HG02870 (cell line): ENCODE data around the gene VGLL2.
"Not testable (repeated sequence)": the region's sequence is repeated elsewhere in the genome, so short reads cannot be mapped to it uniquely, and the experiment has no call there.

Experiments used
- ATAC-seq: cut with Tn5 transposase; IDR thresholded peaks from one replicate; pipeline ENCODE4 v1.9.1; 2021; ENCODE audit warnings: mild to moderate bottlenecking, moderate library complexity; ENCODE audit not compliant: unreplicated experiment

VGLL2 gene, protein sequence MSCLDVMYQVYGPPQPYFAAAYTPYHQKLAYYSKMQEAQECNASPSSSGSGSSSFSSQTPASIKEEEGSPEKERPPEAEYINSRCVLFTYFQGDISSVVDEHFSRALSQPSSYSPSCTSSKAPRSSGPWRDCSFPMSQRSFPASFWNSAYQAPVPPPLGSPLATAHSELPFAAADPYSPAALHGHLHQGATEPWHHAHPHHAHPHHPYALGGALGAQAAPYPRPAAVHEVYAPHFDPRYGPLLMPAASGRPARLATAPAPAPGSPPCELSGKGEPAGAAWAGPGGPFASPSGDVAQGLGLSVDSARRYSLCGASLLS

GRCh38 chr6:117265410-117266256 lies at the start of gene VGLL2:
TSS of gene VGLL2 (plus strand) at chr6:117265558. CDS start at chr6:117265764, 206 bp downstream.
- ATAC-seq, result no peak

- ATAC-seq, result no peak
These were observed 42.5 kb upstream of the VGLL2 start for GRCh38 chr6:117222861-117223260.

DNA sequence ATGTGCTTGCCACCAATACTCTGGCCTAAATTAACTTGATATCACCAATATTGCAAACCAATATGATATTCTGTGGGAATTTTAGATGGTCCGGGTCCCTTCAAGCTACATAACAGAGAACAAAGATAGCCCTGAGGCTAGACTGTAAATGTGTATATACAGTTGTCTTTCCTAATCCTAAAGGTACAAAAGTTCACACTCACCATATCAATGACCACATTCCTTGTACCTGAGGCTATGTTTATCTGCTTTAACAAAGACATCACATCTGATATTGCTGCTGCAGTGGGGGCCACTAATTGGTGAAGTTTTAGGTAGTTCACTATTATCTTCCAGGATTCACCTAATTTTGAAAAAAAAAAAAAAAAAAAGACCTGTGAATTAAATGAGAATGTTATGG lies 38.6 kb upstream of the VGLL2 start:
- ATAC-seq, result no peak

GRCh38 chr6:117227245-117227962 lies 38.0 kb upstream of the VGLL2 start:
- no peak for ATAC-seq

DNA sequence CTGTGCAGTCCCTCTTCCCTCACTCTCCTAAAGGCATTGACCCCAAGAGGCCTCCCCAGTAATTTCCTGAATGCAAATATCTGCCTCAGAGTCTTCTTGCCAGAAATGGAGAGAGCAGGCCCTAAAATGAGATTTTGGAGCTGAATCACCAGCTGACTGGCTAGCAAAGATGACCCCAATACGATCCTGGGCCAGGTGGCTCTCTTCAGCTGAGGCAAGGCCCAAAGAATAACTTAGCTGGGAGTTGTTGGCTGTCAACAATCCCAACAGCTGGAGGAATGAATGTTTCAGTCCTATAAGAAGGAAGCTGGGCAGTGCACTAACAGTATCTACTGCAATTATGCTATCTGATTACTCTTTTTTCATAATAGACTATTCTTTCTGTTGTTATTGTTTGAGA lies 37.2 kb upstream of the VGLL2 start:
- ATAC-seq, result no peak

GRCh38 chr6:117229870-117230269 lies 35.5 kb upstream of the VGLL2 start:
- ATAC-seq, result no peak

DNA sequence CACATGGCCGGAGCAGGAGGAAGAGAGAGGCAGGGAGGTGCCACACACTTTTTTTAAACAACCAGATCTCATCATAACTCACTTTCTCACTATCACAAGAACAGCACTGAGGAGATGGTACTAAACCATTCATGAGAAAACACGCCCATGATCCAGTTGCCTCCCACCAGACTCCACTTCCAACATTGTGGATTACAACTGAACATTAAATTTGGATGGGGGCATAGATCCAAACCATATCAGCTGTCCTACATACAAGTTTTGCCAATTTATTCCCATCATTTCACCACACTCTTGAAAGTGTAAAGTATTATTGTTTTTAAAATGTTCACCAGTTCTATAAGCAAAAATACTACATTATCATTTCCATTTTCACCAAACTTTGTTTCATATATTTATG lies 33.9 kb upstream of the VGLL2 start:
- ATAC-seq, result no peak

DNA sequence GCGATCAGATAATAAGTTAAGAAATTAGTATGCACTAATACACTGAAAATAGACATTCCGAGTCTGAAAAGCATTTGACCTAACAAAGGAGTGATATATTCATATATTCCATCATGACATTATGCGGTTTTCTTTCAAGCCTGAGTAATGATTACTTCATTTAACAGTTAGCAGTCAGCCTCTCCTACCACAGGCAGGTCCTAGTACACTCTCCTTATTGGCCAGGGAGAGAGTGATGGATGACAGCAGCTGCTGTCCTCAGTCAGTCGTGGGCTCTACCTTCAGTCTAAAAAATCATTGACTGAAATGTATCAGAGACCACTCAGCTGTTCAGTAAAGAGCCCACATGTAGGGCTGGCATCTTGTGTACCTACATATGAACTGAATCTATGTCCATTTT lies 33.2 kb upstream of the VGLL2 start:
- no peak for ATAC-seq

DNA sequence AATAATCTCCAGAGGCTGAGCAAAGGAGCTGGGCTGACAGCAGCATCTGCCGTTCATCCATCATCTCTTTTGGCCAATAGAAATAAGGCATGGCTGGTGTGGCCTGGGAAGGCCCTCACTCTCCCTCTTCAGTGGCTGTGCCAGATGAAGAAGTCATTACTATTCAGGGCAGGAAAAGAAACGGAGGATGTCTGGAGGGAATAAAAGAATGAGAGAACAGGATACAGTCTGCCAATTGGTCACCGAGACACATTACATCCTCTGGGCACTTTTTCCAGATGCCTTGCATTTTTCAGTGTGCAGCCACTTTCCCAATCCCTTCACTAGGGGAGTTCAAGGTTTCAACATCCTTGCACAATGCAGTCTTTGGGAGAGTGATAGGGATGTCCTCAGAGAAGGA lies 32.2 kb upstream of the VGLL2 start:
- no peak for ATAC-seq

DNA sequence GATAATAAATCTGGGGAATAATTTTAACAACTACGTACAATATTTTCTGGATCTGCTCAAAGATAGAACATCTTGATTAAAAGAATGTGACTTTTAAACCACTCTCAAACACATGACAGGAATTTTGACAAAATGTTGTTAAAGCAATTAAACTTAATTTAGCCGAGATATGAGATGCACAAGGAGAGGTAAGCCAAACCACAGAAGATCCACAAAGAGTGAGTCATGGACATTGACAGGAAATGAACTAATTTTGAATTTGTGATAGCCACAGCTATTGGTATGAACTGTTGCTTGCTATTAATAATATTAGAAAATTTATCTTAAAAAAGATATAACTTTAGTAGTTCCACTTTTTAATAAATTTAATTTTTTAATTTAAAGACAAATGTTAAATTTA lies 27.8 kb upstream of the VGLL2 start:
- no peak for ATAC-seq

DNA sequence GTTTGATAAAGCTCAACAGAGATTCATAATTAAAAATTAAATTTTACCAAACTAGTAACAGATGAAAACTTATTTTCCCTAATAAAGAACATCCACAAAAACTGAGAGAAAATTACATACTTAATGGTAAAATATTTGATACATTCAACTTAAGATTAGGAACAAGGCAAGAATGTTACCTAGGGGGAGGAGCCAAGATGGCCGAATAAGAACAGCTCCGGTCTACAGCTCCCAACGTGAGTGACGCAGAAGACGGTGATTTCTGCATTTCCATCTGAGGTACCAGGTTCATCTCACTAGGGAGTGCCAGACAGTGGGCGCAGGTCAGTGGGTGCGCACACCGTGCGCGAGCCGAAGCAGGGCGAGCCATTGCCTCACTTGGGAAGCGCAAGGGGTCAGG lies 20.8 kb upstream of the VGLL2 start:
- not testable (repeated sequence) for ATAC-seq

GRCh38 chr6:117244979-117245378 lies 20.4 kb upstream of the VGLL2 start:
- not testable (repeated sequence) for ATAC-seq

- no peak for ATAC-seq
These were observed 11.6 kb upstream of the VGLL2 start for GRCh38 chr6:117253785-117254184.

DNA sequence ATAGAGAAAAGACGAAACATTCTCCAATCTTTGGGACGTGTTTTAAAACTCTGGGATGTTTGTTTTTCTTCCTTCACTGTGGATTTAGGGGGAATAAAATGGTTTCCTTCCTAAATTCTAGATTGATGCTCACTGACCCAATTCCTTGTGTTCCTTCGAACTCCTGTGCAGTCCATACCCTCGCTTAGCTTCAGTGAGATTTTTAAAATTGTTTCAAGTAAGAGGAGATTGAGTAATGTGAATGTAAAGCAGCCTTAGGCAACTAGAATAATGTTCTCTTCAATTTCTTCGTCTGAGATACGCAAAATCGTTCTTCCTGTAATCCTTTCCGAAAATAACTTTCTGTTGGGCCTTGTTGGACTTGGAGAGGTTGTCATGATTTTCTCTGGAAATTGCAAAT lies 2.6 kb upstream of the VGLL2 start:
- no peak for ATAC-seq

DNA sequence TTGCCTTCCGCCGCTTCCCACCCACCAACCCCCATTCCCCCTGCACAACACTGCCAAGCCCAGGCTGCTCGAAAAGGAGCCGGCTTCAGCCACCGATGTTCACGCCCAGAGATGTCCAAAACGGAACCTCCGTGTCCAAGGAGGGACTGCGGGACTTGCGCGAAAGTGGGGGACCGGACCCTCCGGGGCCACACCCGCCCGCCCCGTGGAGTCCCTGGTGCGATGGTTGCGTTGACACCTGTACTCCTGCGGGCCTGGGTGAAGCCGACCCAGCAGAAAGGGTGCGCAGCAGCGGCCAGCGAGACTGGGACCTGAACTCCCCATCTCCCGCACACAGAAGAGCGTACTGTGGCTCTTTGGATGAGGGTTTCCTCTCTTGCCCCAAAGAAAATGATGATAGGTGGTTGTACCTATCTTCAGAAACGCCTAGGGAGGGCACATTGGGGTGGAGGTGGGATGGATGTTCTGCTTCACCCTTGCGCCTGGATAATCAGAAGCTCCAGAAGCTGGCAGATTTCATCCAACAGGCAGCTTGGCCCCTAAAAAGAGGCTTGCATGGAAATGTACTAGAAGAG lies 1.9 kb upstream of the VGLL2 start:
- no peak for ATAC-seq

GRCh38 chr6:117264369-117264691 lies 1.0 kb upstream of the VGLL2 start:
- no peak for ATAC-seq

- ATAC-seq, result peak; percentile 56
These were observed 507 bp upstream of the VGLL2 start for GRCh38 chr6:117264692-117265409.

GRCh38 chr6:117266257-117267053 lies 1.1 kb downstream of the VGLL2 start:
- ATAC-seq, result no peak

DNA sequence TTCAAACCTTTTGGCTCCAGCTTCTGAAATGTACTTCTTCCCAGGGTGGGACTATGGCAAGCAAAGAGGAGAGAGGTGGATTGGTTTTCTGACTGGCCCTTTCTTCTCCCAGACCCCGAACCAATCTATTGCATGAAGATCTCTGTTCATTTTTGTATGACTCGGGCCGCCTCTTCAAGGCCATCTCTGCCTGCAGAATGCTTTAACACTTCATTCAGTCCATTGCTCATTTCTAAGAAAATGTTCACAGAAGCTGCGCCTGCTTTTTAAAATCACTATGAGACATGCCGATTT lies 1.6 kb downstream of the VGLL2 start:
- ATAC-seq, result no peak
